ENCODE measurements around the gene IGF2R. TPM values are rescaled to one million over a fixed set of nuclear protein-coding genes. Genes with fewer than 3 reads are reported as not detected.
"Not testable (repeated sequence)": the region's sequence is repeated elsewhere in the genome, so short reads cannot be mapped to it uniquely, and the experiment has no call there.

IGF2R gene
- total and polyA plus RNA-seq, 5 donors from 2014 or later, result 8.8 to 71.2 (median 10.0) TPM

GRCh38 chr6:160089534-160089897 is 120.6 kb downstream of the IGF2R start:
- Mint-ChIP-seq H3K27me3 (no peaks in the 10 kb centered on the region), H3K27ac (no peak overlapping the region), H3K4me1 (no peaks in the 10 kb centered on the region), H3K4me3 (no peak overlapping the region), H3K9me3 (no peaks in the 10 kb centered on the region), H3K36me3 (peaks cover 63% of the 10 kb centered on the region)
- H3K36me3 ChIP-seq (ENCODE audit: control insufficient read depth, insufficient read depth, low read length), result peaks cover 92% of the 10 kb centered on the region
- H3K27ac ChIP-seq (ENCODE audit: insufficient read depth, low read length, poor library complexity, severe bottlenecking), result no peak overlapping the region
- H3K4me3 ChIP-seq (ENCODE audit: low read depth, low read length), result no peak overlapping the region
- H3K4me1 ChIP-seq (ENCODE audit: control insufficient read depth, insufficient read depth, low read length, poor library complexity, severe bottlenecking), result no peaks in the 10 kb centered on the region
- H3K9me3 ChIP-seq (ENCODE audit: control insufficient read depth in 2 of 2, low read length in 2 of 2), result no peaks in the 10 kb centered on the region
- no peaks in the 10 kb centered on the region for H3K27me3 ChIP-seq (ENCODE audit: control insufficient read depth, insufficient read depth, low read length)
- DNase-seq, result no peak
- ATAC-seq (ENCODE audit: low read depth in 2 of 2), result no peak

DNA sequence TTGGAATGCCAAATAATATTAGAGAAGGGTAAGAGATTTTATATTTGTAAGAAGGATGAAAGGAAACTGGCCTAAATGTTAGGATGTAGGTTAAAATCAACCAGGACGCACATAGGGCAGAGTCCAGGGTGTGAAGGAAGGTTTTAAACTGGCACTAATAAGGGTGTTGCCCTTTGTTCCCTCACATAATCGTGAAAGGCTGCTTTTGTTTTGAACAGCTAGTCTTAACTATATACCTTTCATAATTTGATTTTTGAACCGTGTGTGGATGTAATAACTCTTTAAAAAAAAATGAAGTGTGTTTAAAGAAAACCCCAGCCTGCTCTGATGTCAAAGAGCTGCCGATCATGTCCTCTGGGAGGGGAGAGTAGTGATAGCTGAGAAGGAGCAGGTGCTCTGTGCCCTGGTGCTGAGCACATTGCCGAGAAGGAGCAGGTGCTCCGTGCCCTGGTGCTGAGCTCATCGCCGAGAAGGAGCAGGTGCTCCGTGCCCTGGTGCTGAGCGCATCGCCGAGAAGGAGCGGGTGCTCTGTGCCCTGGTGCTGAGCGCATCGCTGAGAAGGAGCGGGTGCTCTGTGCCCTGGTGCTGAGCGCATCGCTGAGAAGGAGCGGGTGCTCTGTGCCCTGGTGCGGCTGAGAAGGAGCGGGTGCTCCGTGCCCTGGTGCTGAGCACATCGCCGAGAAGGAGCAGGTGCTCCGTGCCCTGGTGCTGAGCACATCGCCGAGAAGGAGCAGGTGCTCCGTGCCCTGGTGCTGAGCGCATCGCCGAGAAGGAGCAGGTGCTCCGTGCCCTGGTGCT is 121.8 kb downstream of the IGF2R start:
- not testable (repeated sequence) for H3K4me3 ChIP-seq (ENCODE audit: low read depth, low read length); H3K4me3 Mint-ChIP-seq; H3K9me3 ChIP-seq (ENCODE audit: control insufficient read depth in 2 of 2, low read length in 2 of 2); ATAC-seq (ENCODE audit: low read depth in 2 of 2); H3K4me1 Mint-ChIP-seq; H3K27me3 Mint-ChIP-seq; DNase-seq; H3K27me3 ChIP-seq (ENCODE audit: control insufficient read depth, insufficient read depth, low read length); H3K9me3 Mint-ChIP-seq; H3K4me1 ChIP-seq (ENCODE audit: control insufficient read depth, insufficient read depth, low read length, poor library complexity, severe bottlenecking); H3K27ac ChIP-seq (ENCODE audit: insufficient read depth, low read length, poor library complexity, severe bottlenecking)
- H3K36me3 Mint-ChIP-seq, result peaks cover 56% of the 10 kb centered on the region
- peaks cover 88% of the 10 kb centered on the region for H3K36me3 ChIP-seq (ENCODE audit: control insufficient read depth, insufficient read depth, low read length)
- peak overlapping the region in 1 of 3 donors; percentile 25 for H3K27ac Mint-ChIP-seq

GRCh38 chr6:160092176-160092575 is 123.3 kb downstream of the IGF2R start:
- H3K27ac Mint-ChIP-seq; H3K4me3 Mint-ChIP-seq; H3K27me3 ChIP-seq (ENCODE audit: control insufficient read depth, insufficient read depth, low read length); H3K9me3 ChIP-seq (ENCODE audit: control insufficient read depth in 2 of 2, low read length in 2 of 2); H3K4me3 ChIP-seq (ENCODE audit: low read depth, low read length); H3K4me1 ChIP-seq (ENCODE audit: control insufficient read depth, insufficient read depth, low read length, poor library complexity, severe bottlenecking); H3K27me3 Mint-ChIP-seq; H3K9me3 Mint-ChIP-seq; H3K27ac ChIP-seq (ENCODE audit: insufficient read depth, low read length, poor library complexity, severe bottlenecking); DNase-seq; H3K4me1 Mint-ChIP-seq; ATAC-seq (ENCODE audit: low read depth in 2 of 2): not testable (repeated sequence)
- H3K36me3 Mint-ChIP-seq, result peaks cover 59% of the 10 kb centered on the region
- H3K36me3 ChIP-seq (ENCODE audit: control insufficient read depth, insufficient read depth, low read length), result peaks cover 86% of the 10 kb centered on the region

DNA sequence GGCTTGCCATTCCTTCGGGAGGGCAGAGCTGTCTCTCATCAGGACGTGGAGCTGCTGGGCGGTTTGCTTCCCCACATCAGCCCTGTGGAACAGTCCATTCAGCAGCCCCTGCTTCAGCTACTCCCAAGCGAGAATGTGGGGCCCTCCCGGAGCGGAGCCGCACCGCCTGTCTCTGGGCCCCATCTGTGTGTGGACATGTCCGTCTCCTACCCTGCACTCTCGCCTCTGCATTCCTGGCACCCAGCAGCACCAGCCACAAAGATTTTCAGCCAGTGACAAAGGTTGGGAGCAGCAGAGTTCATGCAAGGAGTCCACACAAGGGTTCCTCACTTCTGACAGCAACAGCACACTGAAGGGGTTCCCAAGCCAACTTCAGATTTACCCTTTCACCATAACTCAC is 123.7 kb downstream of the IGF2R start:
- H3K36me3 ChIP-seq (ENCODE audit: control insufficient read depth, insufficient read depth, low read length), result peaks cover 87% of the 10 kb centered on the region
- no peaks in the 10 kb centered on the region for H3K27me3 ChIP-seq (ENCODE audit: control insufficient read depth, insufficient read depth, low read length)
- no peaks in the 10 kb centered on the region for H3K27me3 Mint-ChIP-seq
- ATAC-seq (ENCODE audit: low read depth in 2 of 2) (no peak), DNase-seq (no peak)
- no peak overlapping the region for H3K4me3 ChIP-seq (ENCODE audit: low read depth, low read length)
- H3K9me3 ChIP-seq (ENCODE audit: control insufficient read depth in 2 of 2, low read length in 2 of 2), result no peaks in the 10 kb centered on the region
- peaks cover 0 to 4% (median 1%) of the 10 kb centered on the region in 4 donors for H3K4me1 Mint-ChIP-seq
- H3K4me1 ChIP-seq (ENCODE audit: control insufficient read depth, insufficient read depth, low read length, poor library complexity, severe bottlenecking), result no peaks in the 10 kb centered on the region
- no peak overlapping the region for H3K4me3 Mint-ChIP-seq
- H3K9me3 Mint-ChIP-seq, result no peaks in the 10 kb centered on the region
- peaks cover 62% of the 10 kb centered on the region for H3K36me3 Mint-ChIP-seq
- H3K27ac Mint-ChIP-seq, result no peak overlapping the region
- H3K27ac ChIP-seq (ENCODE audit: insufficient read depth, low read length, poor library complexity, severe bottlenecking), result no peak overlapping the region

GRCh38 chr6:160093061-160093460 is 124.2 kb downstream of the IGF2R start:
- H3K36me3 Mint-ChIP-seq, result peaks cover 63% of the 10 kb centered on the region
- ATAC-seq (ENCODE audit: low read depth in 2 of 2), result no peak
- H3K27me3 Mint-ChIP-seq, result no peaks in the 10 kb centered on the region
- H3K27me3 ChIP-seq (ENCODE audit: control insufficient read depth, insufficient read depth, low read length), result no peaks in the 10 kb centered on the region
- H3K27ac ChIP-seq (ENCODE audit: insufficient read depth, low read length, poor library complexity, severe bottlenecking), result no peak overlapping the region
- no peaks in the 10 kb centered on the region for H3K9me3 ChIP-seq (ENCODE audit: control insufficient read depth in 2 of 2, low read length in 2 of 2)
- no peaks in the 10 kb centered on the region for H3K9me3 Mint-ChIP-seq
- no peak overlapping the region for H3K27ac Mint-ChIP-seq
- peaks cover 0 to 4% (median 1%) of the 10 kb centered on the region in 4 donors for H3K4me1 Mint-ChIP-seq
- peaks cover 87% of the 10 kb centered on the region for H3K36me3 ChIP-seq (ENCODE audit: control insufficient read depth, insufficient read depth, low read length)
- no peak for DNase-seq
- H3K4me3 ChIP-seq (ENCODE audit: low read depth, low read length), result no peak overlapping the region
- H3K4me3 Mint-ChIP-seq, result no peak overlapping the region
- no peaks in the 10 kb centered on the region for H3K4me1 ChIP-seq (ENCODE audit: control insufficient read depth, insufficient read depth, low read length, poor library complexity, severe bottlenecking)

GRCh38 chr6:160093946-160094345 is 125.1 kb downstream of the IGF2R start:
- H3K9me3 ChIP-seq (ENCODE audit: control insufficient read depth in 2 of 2, low read length in 2 of 2), result no peaks in the 10 kb centered on the region
- H3K4me3 ChIP-seq (ENCODE audit: low read depth, low read length), result no peak overlapping the region
- no peaks in the 10 kb centered on the region for H3K9me3 Mint-ChIP-seq
- no peak overlapping the region for H3K4me3 Mint-ChIP-seq
- H3K27ac ChIP-seq (ENCODE audit: insufficient read depth, low read length, poor library complexity, severe bottlenecking), result no peak overlapping the region
- H3K27ac Mint-ChIP-seq, result peak overlapping the region in 1 of 3 donors; percentile 83
- H3K27me3 Mint-ChIP-seq, result no peaks in the 10 kb centered on the region
- peaks cover 0 to 4% (median 2%) of the 10 kb centered on the region in 4 donors for H3K4me1 Mint-ChIP-seq
- no peaks in the 10 kb centered on the region for H3K4me1 ChIP-seq (ENCODE audit: control insufficient read depth, insufficient read depth, low read length, poor library complexity, severe bottlenecking)
- no peaks in the 10 kb centered on the region for H3K27me3 ChIP-seq (ENCODE audit: control insufficient read depth, insufficient read depth, low read length)
- peaks cover 65% of the 10 kb centered on the region for H3K36me3 Mint-ChIP-seq
- no peak for ATAC-seq (ENCODE audit: low read depth in 2 of 2)
- peaks cover 85% of the 10 kb centered on the region for H3K36me3 ChIP-seq (ENCODE audit: control insufficient read depth, insufficient read depth, low read length)
- no peak for DNase-seq

- H3K27me3 ChIP-seq (ENCODE audit: control insufficient read depth, insufficient read depth, low read length), result no peaks in the 10 kb centered on the region
- no peak for DNase-seq
- no peak overlapping the region for H3K27ac ChIP-seq (ENCODE audit: insufficient read depth, low read length, poor library complexity, severe bottlenecking)
- no peaks in the 10 kb centered on the region for H3K9me3 ChIP-seq (ENCODE audit: control insufficient read depth in 2 of 2, low read length in 2 of 2)
- peaks cover 75% of the 10 kb centered on the region for H3K36me3 ChIP-seq (ENCODE audit: control insufficient read depth, insufficient read depth, low read length)
- Mint-ChIP-seq H3K27me3 (no peaks in the 10 kb centered on the region), H3K4me1 (peaks cover 2 to 4% (median 2%) of the 10 kb centered on the region in 4 donors), H3K4me3 (no peak overlapping the region), H3K36me3 (peaks cover 55% of the 10 kb centered on the region), H3K27ac (peak overlapping the region in 1 of 3 donors; percentile 47), H3K9me3 (no peaks in the 10 kb centered on the region)
- no peaks in the 10 kb centered on the region for H3K4me1 ChIP-seq (ENCODE audit: control insufficient read depth, insufficient read depth, low read length, poor library complexity, severe bottlenecking)
- H3K4me3 ChIP-seq (ENCODE audit: low read depth, low read length), result no peak overlapping the region
- ATAC-seq (ENCODE audit: low read depth in 2 of 2), result no peak
Measured at GRCh38 chr6:160095146-160095845, 126.4 kb downstream of the IGF2R start.
